GM20431 (cell line): Measurements from ENCODE around the gene BCAP31.

Experiments used
- in situ Hi-C: fragments of 300-500 bp; cut with MseI, MboI; formaldehyde crosslinking; loops from one replicate; pipeline ENCODE4 v1.15.0; 2020; ENCODE audit warnings: low sequenced_read_pairs; ENCODE audit not compliant: unreplicated experiment

The BCAP31 gene

GRCh38 chrX:153667281-153667955 lies 56.8 kb downstream of the BCAP31 start:
- in situ Hi-C loops, result loop anchor here (10.0 to 25.0 kb wide), 2 partner anchors 113 to 705 kb away; no protein-coding TSS in a partner anchor

DNA sequence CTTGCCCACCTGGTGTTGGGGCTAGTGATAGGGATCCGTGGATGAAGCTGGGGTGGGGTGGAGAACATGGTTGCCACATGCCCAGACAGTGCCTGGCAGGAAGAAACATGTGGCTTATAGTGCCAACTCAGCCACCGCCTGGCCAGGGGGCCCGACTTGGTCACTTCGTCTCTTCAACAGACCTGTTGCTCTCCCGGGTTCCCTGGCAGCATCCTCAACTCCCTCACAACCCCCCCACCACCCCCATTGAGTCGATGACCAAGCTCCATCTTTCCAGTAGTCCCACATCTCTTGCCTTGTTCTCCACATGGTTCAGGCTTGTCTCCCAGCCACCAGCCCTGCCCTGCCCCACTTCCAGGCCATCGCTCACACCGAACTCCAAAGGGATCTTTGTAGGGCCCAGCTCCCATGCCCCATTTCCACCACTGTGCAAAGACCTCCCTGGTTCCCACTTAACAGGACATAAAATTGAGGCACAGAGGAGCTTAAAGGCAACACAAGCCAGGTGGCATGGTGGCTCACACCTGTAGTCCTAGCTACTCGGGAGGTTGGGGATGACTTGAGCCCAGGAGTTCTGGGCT lies 58.4 kb downstream of the BCAP31 start:
- in situ Hi-C loops, result loop anchor here (10.0 to 25.0 kb wide), 2 partner anchors 111 to 704 kb away; no protein-coding TSS in a partner anchor

- in situ Hi-C loops, result loop anchor here (10.0 to 25.0 kb wide), 2 partner anchors 107 to 700 kb away; no protein-coding TSS in a partner anchor
These were observed 61.9 kb downstream of the BCAP31 start for GRCh38 chrX:153662266-153662665.

DNA sequence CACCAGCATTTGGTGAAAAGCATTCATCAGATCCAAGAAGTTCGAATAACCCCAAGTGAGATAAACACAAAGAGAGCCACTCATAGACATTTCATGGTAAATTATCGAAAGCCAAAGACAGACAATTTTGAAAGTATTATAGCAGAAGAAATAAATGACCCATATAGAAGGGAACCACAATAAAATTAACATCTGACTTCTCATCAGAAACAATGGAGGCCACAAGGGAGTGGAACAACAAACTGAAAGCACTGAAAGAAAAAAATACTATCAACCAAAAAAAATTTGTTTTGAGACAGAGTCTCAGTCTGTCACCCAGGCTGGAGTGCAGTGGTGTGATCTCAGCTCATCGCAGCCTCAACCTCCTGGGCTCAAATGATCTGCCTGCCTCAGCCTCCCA lies 64.9 kb downstream of the BCAP31 start:
- in situ Hi-C loops, result loop anchor here (25.0 kb wide), 1 partner anchor 697 kb away; no protein-coding TSS in a partner anchor

- in situ Hi-C loops, result loop anchor here (25.0 kb wide), 1 partner anchor 695 kb away; no protein-coding TSS in a partner anchor
These were observed 67.0 kb downstream of the BCAP31 start for GRCh38 chrX:153657161-153657560.

GRCh38 chrX:153653556-153653955 lies 70.6 kb downstream of the BCAP31 start:
- in situ Hi-C loops, result loop anchor here (25.0 kb wide), 1 partner anchor 691 kb away; no protein-coding TSS in a partner anchor

- in situ Hi-C loops, result loop anchor here (25.0 kb wide), 1 partner anchor 689 kb away; no protein-coding TSS in a partner anchor
These were observed 72.6 kb downstream of the BCAP31 start for GRCh38 chrX:153651540-153652079.

GRCh38 chrX:153650959-153651358 lies 73.2 kb downstream of the BCAP31 start:
- in situ Hi-C loops, result loop anchor here (25.0 kb wide), 1 partner anchor 689 kb away; no protein-coding TSS in a partner anchor
